CD4-positive, alpha-beta T cell treated with Interleukin-12 subunit alpha and Interleukin-12 subunit beta, for 1 hour (primary cell): ENCODE measurements around the gene GATAD2B.
A peak's percentile ranks its signal among the peaks of the same experiment; 100 is the strongest.
"Not testable (repeated sequence)": the region's sequence is repeated elsewhere in the genome, so short reads cannot be mapped to it uniquely, and the experiment has no call there.

ENCODE experiments used
- DNase-seq: peaks from one replicate; pipeline ENCODE4 v3.0.0-alpha.2; 2020

GATAD2B gene

DNA sequence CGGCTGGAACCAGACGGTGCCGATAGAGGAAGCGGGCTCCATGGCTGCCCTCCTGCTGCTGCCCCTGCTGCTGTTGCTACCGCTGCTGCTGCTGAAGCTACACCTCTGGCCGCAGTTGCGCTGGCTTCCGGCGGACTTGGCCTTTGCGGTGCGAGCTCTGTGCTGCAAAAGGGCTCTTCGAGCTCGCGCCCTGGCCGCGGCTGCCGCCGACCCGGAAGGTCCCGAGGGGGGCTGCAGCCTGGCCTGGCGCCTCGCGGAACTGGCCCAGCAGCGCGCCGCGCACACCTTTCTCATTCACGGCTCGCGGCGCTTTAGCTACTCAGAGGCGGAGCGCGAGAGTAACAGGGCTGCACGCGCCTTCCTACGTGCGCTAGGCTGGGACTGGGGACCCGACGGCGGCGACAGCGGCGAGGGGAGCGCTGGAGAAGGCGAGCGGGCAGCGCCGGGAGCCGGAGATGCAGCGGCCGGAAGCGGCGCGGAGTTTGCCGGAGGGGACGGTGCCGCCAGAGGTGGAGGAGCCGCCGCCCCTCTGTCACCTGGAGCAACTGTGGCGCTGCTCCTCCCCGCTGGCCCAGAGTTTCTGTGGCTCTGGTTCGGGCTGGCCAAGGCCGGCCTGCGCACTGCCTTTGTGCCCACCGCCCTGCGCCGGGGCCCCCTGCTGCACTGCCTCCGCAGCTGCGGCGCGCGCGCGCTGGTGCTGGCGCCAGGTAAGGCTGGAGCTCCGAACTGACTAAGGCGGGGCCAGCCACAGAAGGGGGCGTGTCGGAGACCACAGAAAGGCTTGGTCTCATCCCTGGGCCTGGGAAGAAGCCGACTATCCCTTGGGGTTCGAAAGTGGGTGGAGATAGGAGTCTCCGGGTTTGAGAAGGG lies 147.1 kb downstream of the GATAD2B start:
- DNase-seq, result peak; percentile 67

DNA sequence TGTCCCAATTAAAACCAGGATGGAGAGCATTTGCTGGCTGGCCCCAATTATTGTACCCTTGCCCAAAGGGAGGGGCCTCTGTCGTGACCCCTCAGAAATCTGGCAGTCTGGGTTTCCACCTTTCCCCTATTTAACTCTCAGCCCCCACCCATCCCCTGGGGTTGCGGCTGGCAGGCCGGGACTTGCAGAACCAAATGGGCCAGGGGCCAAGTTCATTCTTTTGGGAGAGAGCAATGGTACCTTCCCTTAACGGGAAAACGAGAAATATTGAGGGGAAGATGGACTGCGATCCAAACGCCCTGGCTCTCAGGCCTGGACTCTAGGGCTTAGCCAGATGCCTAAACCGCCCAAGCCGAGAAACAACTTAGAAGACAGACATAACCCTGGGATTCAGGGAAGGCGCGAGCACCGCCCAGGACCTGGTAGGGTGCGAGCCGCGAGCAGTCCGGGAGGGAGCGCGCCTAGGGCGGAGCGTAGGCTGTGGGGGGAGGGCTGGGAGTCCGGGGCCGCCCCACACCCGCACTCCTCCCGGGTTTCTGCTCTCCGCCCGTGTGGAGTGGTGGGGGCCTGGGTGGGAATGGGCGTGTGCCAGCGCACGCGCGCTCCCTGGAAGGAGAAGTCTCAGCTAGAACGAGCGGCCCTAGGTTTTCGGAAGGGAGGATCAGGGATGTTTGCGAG lies 147.9 kb downstream of the GATAD2B start, which contains the start of gene SLC27A3:
SLC27A3 (plus strand) TSS at position 628 of the 678 bp plus-strand sequence. CDS start 91 bp downstream, outside the sequence.
- DNase-seq, result no peak

DNA sequence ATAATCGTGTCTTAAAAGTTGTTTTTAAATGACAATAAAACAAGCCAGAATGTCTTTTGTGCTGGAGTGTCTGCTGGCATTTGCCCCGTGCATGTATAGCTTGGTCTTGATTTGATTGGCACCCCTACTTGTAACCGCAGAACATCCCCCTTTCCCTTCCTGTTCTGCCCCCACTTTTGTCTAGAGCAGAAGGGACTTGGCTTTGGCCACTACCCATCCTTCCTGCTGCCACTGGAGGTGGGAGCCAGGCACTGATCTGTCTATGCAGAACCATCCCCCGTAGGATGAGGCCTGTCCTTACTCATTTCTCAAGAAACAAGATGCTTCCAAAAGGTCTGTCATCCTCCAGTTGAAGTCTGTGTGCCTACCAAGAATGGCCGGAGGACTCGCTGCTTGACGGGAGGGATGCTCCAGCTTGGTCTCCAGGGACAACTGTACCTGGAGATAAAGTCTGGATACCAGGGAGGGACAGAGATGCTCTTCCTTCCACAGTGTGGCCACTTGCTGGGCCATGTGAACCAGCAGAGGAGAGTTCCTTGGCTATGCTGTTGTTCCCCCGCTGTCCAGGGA lies 148.7 kb downstream of the GATAD2B start:
- no peak for DNase-seq

DNA sequence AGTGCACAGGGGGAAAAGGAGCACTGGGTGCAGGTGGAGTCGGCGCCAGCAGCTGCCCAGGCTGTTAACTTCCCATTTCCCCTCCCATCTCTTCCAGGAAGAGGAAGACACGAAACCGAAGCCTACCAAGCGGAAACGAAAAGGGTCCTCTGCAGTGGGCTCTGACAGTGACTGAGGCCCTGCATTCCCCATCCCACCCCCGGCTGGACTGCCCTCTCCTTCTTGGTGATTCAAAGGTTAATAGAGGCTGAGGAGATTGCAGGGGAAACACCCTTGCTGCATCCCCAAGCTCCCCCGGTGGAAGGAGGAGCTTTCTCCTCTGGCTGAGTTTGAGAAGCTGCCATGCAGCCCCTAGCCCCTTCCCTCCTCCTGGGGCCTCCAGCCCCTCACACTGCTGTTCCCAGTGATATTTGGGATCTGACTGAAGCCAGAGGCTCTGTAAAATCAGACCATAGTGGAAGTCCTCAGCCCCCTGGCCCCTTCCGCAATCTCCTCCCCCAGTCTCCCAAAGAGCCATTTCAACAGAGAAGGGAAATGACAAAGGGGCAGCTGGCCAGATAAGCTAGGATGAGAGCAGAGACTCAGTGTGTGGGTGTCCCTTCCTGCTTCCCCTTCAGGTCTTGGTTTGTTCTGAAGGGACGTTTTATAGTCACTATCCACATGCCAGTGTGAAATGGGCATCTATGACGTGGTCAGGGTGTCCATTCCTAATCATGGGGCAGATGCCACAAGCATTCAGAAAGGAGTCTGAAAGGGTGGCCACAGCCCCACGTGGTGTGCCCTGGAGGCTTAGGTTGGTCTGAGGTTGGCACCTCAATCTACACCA lies 149.5 kb downstream of the GATAD2B start:
- DNase-seq, result no peak

DNA sequence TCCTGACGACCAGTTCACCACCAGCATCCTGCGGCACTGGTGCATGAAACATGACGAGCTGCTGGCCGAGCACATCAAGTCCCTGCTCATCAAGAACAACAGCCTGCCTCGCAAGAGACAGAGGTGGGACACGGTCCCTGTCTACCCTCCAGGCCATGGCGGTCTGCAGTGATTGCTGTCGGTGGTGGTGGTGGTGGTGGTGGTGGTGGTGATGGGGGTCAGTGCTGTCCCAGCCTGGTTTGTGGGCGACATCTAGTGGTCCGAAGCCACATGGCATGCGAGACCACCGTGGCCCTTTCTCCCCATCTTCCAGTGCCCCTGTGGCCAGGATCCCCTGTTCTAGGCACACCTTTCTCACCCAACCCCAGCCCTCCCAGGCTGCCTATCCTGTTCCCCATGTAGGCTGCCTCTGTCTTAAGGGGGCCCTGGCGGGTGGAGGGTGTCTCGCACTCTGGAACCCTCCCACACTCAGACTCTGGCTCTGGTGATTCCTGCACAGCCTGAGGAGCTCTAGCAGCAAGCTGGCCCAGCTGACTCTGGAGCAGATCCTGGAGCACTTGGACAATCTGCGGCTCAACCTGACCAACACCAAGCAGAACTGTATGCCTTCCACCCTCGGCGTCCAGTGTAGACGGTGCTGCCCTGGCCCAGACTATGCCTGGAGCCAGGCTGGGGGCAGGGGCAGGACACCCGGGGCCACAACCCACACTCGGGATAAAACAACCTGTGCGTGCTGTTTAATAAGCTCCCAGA lies 150.8 kb downstream of the GATAD2B start:
- no peak for DNase-seq

DNA sequence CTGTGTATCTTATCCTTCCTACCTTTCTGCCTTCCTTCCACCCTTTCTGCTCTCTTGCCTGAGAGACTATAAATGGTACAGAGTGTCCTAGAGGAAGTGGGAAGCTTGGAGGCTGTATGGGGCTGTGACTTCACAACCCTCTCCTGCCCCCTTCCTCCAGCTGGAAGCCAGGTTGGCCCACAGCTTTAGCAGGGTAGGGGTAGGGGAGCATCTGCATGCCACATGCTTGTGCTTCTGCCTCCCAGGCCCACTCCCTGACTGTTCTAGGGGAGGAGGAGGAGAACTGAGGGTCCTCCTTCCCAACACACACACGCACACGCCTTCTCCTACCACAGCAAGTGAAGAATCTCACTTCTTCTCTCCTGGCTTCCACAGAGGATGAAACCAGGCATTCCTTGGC lies 151.5 kb downstream of the GATAD2B start:
- no peak for DNase-seq

DNA sequence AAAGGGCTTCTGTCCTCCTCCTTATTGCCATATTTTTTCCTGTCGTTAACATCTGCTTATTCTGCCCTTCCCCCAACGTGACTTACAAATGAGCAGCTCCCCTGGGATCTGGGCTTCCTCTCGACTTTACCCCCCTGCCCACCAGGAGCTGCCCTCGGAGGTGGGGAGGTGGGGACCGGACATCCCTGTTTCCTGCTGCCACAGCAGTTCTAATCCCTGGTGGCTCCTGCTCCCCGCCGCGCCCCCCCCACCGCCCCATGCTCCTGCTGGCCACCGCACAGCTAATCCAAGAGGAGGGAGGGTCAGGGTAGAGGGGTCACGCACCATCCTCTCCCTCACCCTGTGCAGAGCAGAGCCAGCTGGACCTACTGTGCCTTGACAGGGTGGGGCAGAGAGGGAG lies 152.0 kb downstream of the GATAD2B start:
- DNase-seq, result no peak

DNA sequence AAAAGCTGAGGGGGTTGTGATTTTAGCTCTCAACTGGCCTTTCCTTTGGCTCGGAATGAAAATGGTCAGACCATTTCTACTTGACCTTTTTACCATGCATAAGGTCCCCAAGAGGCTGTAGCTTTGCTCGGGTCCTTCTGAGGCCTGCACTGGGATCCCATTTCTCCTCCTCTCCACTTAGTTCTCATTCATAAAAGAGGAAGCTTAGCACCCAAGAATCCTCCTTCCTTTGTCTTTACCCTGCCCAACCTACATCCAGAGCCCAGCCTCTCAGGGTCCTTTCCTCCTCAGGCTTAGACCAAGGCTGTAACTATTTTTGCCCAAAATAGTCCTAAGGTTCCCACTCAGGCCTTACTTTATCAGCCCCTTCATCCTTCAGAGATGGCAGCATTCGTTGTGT lies 153.6 kb downstream of the GATAD2B start:
- DNase-seq, result no peak

DNA sequence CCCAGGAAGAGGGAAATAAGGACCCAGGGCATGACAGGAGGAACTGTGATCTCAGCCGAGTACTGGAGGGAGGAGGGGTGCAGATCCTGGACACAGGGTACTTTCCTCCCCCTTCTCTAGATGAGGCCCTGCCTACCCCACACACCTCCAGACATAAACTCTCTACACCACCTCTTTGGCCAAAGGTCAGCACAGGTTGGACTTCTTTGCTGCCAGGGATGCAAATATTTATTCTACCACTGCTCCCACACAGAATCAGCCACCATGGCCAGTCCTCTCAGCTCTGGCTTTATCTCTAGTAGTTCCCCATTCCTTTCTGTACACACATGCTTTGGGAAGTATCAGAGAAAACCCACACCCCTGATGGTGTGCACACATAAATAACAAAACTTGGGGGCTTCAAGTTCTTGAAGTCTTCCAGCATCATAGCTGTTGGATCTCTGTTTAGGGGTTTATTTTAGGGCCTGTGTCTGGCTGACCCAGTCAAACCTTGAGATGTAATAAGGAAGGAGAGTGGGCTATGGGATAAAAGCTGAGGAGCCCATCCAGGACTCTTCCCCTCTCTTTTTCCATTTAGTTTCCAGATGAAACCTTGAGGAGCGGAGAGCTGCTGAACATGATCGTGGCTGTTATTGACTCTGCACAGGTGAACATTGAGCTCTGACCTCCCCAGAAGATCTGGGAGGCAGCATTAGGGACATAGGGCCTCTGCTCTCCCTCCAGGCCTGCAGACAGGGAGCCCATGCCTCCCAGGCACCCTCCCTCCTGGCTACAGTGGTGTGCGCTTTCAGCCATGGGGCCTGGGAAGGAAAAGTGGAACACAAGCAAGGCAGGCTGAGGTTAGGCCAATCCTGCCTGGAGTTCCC lies 154.2 kb downstream of the GATAD2B start:
- DNase-seq, result no peak

DNA sequence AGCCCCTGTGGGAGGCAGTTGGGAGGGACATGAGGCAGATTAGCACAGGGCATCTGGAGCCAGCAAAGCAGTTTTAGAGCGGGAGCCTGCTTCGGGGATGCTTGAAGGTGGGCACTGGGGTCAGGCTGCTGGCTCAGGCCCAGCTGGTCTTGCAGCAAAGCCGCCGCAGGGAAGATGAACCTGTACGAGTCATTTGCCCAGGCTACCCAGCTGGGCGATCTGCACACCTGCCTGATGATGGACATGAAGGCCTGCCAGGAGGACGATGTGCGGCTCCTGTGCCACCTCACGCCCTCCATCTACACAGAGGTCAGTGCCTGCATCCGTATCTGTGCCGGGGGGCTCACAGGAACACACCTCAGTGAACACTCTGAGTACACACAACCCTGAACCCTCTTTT lies 155.3 kb downstream of the GATAD2B start:
- no peak for DNase-seq

DNA sequence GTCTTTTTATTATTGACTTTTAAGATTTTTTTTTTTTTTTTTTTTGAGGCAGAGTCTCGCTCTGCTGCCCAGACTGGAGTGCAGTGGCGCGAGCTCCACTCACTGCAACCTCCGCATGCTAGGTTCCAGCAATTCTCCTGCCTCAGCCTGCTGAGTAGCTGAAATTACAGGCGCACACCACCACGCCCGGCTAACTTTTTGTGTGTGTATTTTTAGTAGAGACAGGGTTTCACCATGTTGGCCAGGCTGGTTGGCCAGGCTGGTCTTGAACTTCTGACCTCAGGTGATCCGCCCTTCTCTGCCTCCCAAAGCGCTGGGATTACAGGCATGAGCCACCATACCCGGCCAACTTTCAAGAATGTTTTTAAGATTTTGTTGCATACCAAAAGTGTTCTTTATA lies 156.1 kb downstream of the GATAD2B start:
- not testable (repeated sequence) for DNase-seq

DNA sequence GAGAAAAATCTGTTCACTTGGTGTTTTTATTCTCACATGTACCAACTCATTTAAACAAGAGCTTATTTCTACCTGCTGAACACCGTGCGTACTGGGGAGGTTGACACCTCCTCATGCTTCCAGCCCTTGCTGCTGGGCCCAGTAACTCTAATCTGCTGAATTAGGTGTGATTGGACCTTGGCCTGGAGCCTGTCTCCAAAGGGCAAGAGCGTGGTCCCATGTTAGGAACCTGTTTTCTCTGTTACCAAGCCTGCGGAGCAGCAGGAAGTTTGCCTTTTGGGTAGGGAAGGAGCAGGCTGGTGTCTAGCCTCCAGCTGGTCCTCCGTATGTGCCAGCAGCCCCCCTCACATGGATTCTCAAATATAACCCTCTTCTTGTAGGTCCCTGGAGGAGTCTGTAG lies 158.5 kb downstream of the GATAD2B start:
- DNase-seq, result no peak

DNA sequence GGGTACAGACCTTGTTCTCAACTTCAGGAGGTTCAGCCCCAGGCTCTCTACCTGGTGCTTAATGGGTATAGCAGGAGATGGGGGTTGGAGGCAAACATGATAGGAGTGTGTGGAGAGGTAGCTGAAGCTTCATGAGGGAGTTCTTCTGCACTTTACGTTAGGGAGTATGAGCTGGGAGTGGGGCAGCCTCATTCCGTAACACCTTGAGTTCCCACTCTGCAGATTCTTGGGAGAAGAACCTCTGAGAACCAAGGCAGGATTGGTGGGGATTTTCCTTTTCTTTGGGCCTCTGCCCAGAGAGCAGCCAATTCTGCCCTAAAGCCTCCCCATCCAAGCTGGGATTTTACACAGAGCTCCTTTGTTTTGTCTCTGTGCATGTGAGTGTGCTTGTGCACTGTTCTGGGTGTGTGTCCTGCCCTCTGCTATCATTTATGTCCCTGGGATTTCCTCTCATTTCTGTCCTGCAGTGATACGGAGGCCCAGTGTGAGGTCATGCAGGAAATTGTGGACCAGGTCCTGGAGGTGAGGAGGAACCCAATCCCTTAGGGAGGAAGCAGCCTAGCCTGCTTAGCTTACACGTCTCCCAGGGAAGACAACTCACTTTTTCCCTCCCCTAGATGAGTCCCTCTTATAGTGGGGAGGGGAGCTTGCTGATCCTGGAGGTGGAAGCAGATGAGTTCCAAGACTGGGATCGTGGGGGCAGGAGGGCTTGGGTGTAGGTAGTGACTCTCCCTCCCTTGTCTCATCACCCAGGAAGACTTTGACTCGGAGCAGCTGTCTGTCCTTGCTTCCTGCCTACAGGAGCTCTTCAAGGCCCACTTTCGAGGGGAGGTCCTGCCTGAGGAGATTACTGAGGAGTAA lies 159.2 kb downstream of the GATAD2B start:
- DNase-seq, result no peak

DNA sequence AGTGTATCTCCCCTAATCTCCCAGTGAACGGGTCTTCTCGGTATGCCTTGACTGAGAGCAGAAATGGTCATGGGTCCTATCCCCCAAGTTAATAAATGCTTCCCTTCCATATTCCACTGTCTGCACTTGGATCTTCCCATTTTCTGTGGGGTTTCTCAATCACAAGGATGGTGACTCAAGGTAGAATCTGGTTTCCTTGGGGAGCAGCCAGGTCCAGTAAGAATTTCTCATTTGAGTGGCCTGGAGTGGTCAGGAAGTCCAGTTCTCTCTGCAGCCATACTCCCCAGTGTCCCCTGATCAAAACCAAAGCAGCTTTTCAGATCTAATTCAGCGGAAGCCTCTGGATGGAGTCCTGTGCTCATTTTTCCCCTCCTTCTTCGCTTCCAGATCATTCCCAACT lies 162.3 kb downstream of the GATAD2B start:
- DNase-seq, result no peak
